Gastrocnemius medialis (tissue), 4 donors: ENCODE results near the gene TLX3. TPM values are rescaled to one million over a fixed set of nuclear protein-coding genes. Genes with fewer than 3 reads are reported as not detected.

Experiments
- ATAC-seq, 2 donors: fragments of 150-250 bp; one replicate each; pipeline ENCODE4 v1.9.1; 2016
- DNase-seq, 2 donors: peaks; one replicate each; pipeline ENCODE4 v3.0.0-alpha.2; 2019
- H3K27ac ChIP-seq, 4 donors: fragments of 200-600 bp; sonication (generic); 1 replicate in 1 of 4; 2 replicates in 3 of 4; pipeline ENCODE4 v1.5.1; 2016 to 2018; ENCODE audit warnings: mild to moderate bottlenecking in 2 of 4, moderate library complexity in 1 of 4
- H3K27me3 ChIP-seq, 3 donors: fragments of 200-600 bp; sonication (generic) in 2 of 3; 1 replicate in 1 of 3; 2 replicates in 2 of 3; pipeline versions ENCODE4 v1.5.1 to v1.6.0; 2016 to 2019; ENCODE audit warnings: mild to moderate bottlenecking in 1 of 3, moderate library complexity in 1 of 3
- H3K36me3 ChIP-seq, 2 donors: fragments of 200-600 bp; sonication (generic) in 1 of 2; one replicate each; pipeline ENCODE4 v1.5.1; 2017 to 2018
- H3K4me1 ChIP-seq, 2 donors: fragments of 200-600 bp; sonication (generic) in 1 of 2; one replicate each; pipeline ENCODE4 v1.5.1; 2016 to 2017; ENCODE audit warnings: mild to moderate bottlenecking in 2 of 2
- H3K4me3 ChIP-seq, 4 donors: fragments of 200-600 bp; sonication (generic) in 3 of 4; 1 replicate in 1 of 4; 2 replicates in 3 of 4; pipeline ENCODE4 v1.5.1; 2016 to 2019; ENCODE audit warnings: mild to moderate bottlenecking in 2 of 4
- H3K9me3 ChIP-seq, 3 donors: fragments of 200-600 bp; sonication (generic) in 2 of 3; 1 replicate in 1 of 3; 2 replicates in 2 of 3; pipeline ENCODE4 v1.5.1; 2016 to 2019
- CTCF ChIP-seq, 5 experiments: fragments of 450-650 bp in 3 of 5; fragments of 200-600 bp in 2 of 5; sonication (generic) in 2 of 5; IDR thresholded peaks in 4 of 5; conservative IDR thresholded peaks in 1 of 5; 1 replicate in 4 of 5; 2 replicates in 1 of 5; pipeline ENCODE4 v1.5.1; 2016 to 2019; ENCODE audit warnings: antibody characterized with exemption in 5 of 5, mild to moderate bottlenecking in 3 of 5, moderate library complexity in 3 of 5
- POLR2A ChIP-seq, 2 donors: fragments of 450-650 bp; IDR thresholded peaks; one replicate each; pipeline ENCODE4 v1.6.1; 2017; ENCODE audit warnings: antibody characterized with exemption in 2 of 2, mild to moderate bottlenecking in 2 of 2, moderate library complexity in 2 of 2
- in situ Hi-C, 4 donors: fragments of 200-750 bp; cut with MboI; loops; one replicate each; pipeline versions ENCODE4 v1.15.0 to v1.8.0; 2017; ENCODE audit warnings: low sequenced_read_pairs in 4 of 4
- intact Hi-C: fragments of 100-400 bp; cut with DNase I; formaldehyde crosslinking; loops from one replicate; pipeline ENCODE4 v1.15.1; 2023; ENCODE audit warnings: low total_unique reads
- total RNA-seq, 4 donors: library from RNA; depleted of rRNA; stranded (reverse); fragments of >200 nt; gene quantifications; one replicate each; pipeline versions ENCODE4 v1.1.0 to v1.2.3, GENCODE V29; 2016

TLX3 gene
- total RNA-seq, 4 donors from 2014 or later, result not detected

DNA sequence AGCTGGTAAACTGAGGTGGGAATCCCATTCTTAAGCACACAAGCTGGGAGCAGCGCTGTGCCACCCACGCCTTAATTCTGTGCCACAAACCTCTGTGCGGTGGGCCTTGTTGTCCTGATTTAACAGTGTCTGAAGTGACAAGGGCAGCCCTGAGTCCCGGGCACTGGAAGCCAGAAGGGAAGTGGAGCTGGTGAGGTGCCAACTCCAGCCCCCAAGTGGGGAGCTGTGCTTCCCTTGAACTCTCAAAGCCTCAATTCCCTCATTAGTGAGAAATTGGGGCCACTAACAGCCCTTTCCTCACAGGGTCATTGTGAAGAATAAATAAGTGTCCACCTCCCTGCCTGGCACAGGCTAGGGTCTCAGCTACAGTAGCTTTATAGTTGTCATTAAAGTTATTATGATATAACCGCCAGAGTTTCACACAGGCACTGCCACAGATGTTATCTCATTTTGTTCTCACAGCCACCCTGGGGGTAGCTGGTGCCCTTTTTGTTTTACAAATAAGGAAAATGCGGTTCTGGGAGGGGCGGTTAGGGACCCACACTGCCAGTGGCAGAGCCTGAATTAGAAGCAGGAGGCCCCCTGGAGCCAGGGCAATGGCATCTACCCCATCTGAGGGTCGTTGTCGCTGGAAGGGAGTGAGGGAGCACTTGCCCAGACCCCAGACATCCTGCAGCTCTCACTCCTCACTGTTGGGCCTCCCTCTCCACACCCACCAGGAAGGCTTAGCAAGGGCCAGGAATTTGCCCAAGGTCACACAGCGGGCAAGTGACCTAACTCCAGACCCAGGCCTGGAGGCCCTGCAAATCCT lies 2.1 kb upstream of the TLX3 start:
- in situ Hi-C loops (no loop called here), intact Hi-C loops (no loop called here)
- Histone ChIP-seq H3K4me1 (peaks cover 18% of the 10 kb centered on the region in 2 donors), H3K36me3 (no peaks in the 10 kb centered on the region), H3K27me3 (peaks cover 67 to 78% (median 72%) of the 10 kb centered on the region in 3 donors), H3K27ac (no peak overlapping the region), H3K4me3 (no peak overlapping the region), H3K9me3 (no peaks in the 10 kb centered on the region)
- TF ChIP-seq CTCF (IDR thresholded peaks at IDR 0.05 in 4 of 5, conservative IDR thresholded peaks at IDR 0.05 in 1 of 5) (no peak), POLR2A (IDR thresholded peaks at IDR 0.05) (no peak)
- ATAC-seq (no peak), DNase-seq (no peak)

DNA sequence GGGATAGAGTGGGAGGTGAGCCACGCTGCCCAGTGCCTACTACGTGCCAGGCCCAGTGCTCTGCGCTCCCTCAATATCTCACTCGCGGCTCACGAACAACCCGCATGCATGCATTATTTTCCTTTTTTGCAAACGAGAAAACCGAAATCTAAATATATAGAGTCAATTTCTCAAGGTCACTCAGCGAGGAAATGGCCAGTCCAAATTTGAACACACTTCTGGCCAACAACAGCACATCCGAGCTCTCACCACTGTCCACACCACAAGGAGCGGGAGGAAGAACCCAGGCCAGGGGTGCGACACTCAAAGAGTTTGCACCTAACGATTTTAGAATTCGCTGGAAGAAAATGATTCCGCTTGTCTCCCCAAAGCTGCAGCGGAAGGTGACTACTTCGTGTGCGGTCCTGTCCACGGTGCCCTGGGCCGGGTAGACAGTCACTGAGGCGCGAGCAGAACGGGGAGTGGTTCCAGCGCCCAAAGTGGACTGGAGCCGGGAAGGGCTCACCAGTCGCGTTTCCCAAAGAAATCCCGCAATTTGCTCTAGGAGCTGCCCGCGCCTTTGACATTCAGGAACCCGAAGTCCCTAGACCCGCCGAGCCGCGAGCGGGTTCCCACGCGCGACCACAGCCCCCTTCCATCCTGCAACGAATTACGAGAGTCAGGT lies 1.1 kb upstream of the TLX3 start:
- peaks cover 77 to 87% (median 82%) of the 10 kb centered on the region in 3 donors for H3K27me3 ChIP-seq
- ATAC-seq, result no peak

DNA sequence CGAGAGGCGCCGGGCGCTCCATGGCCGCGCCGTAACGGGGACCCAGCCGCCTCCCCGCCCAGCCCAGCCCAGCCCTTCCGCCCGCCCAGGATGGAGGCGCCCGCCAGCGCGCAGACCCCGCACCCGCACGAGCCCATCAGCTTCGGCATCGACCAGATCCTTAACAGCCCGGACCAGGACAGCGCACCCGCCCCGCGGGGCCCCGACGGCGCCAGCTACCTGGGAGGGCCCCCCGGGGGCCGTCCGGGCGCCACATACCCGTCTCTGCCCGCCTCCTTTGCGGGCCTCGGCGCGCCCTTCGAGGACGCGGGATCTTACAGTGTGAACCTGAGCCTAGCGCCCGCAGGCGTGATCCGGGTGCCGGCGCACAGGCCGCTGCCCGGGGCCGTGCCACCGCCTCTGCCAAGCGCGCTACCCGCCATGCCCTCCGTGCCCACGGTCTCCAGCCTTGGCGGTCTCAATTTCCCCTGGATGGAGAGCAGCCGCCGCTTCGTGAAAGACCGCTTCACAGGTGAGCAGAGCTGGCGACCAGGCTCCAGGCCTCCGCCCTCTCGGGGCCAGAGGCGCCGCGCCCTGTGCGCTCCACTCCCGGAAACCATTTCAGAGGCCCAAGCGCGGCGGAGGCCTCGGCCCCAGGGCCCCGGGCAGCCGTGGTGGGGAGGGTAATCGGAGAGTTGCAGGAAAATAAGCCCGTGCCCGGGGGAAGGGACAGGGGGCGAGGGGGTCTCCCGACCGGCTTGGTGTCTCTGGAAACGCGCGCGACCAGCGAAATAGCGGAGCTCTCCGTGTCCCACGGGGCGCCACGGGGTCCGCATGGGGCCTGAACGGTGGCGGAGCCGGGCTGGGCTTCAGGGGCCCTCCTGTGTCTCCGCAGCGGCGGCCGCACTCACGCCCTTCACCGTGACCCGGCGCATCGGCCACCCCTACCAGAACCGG lies 496 bp downstream of the TLX3 start:
- in situ Hi-C loops (no loop called here), intact Hi-C loops (no loop called here)
- no peak for DNase-seq
- Histone ChIP-seq H3K27me3 (peaks cover 93 to 97% (median 96%) of the 10 kb centered on the region in 3 donors), H3K4me3 (peak overlapping the region in 1 of 4 donors; percentile 22), H3K36me3 (no peaks in the 10 kb centered on the region), H3K27ac (no peak overlapping the region), H3K4me1 (peaks cover 27% of the 10 kb centered on the region in 2 donors), H3K9me3 (no peaks in the 10 kb centered on the region)
- TF ChIP-seq CTCF (IDR thresholded peaks at IDR 0.05 in 4 of 5, conservative IDR thresholded peaks at IDR 0.05 in 1 of 5) (no peak), POLR2A (IDR thresholded peaks at IDR 0.05) (no peak)
- ATAC-seq, result no peak

More for the DNA sequence above, 1.1 kb upstream of the TLX3 start:
- Histone ChIP-seq H3K9me3 (no peaks in the 10 kb centered on the region), H3K4me1 (peaks cover 27% of the 10 kb centered on the region in 2 donors), H3K36me3 (no peaks in the 10 kb centered on the region), H3K27ac (no peak overlapping the region), H3K4me3 (peak overlapping the region in 1 of 4 donors; percentile 13)
- DNase-seq, result no peak
- intact Hi-C loops (no loop called here), in situ Hi-C loops (no loop called here)
- TF ChIP-seq CTCF (IDR thresholded peaks at IDR 0.05 in 4 of 5, conservative IDR thresholded peaks at IDR 0.05 in 1 of 5) (no peak), POLR2A (IDR thresholded peaks at IDR 0.05) (no peak)

GRCh38 chr5:171310212-171310818 lies 1.3 kb downstream of the TLX3 start:
- TF ChIP-seq POLR2A (IDR thresholded peaks at IDR 0.05) (no peak), CTCF (IDR thresholded peaks at IDR 0.05 in 4 of 5, conservative IDR thresholded peaks at IDR 0.05 in 1 of 5) (peak in 2 of 5 experiments; percentile 29 to 34)
- peaks cover 28 to 31% of the 10 kb centered on the region in 2 donors for H3K4me1 ChIP-seq
- no peaks in the 10 kb centered on the region for H3K36me3 ChIP-seq
- DNase-seq, result no peak
- H3K9me3 ChIP-seq, result no peaks in the 10 kb centered on the region
- peak overlapping the region in 3 of 4 donors; percentile 13 to 22 (median 15) for H3K4me3 ChIP-seq
- intact Hi-C loops, result no loop called here
- H3K27me3 ChIP-seq, result peaks cover 97 to 99% (median 97%) of the 10 kb centered on the region in 3 donors
- ATAC-seq, result no peak
- H3K27ac ChIP-seq, result no peak overlapping the region
- in situ Hi-C loops, result no loop called here
